Effector CD8-positive, alpha-beta T cell (primary cell): ENCODE measurements around the gene IDH1.
"Not testable (repeated sequence)": the region's sequence is repeated elsewhere in the genome, so short reads cannot be mapped to it uniquely, and the experiment has no call there.

ENCODE experiments used
- DNase-seq: peaks from one replicate; lab custom pipeline; 2025; lab: John Stamatoyannopoulos, UW

IDH1 gene

DNA sequence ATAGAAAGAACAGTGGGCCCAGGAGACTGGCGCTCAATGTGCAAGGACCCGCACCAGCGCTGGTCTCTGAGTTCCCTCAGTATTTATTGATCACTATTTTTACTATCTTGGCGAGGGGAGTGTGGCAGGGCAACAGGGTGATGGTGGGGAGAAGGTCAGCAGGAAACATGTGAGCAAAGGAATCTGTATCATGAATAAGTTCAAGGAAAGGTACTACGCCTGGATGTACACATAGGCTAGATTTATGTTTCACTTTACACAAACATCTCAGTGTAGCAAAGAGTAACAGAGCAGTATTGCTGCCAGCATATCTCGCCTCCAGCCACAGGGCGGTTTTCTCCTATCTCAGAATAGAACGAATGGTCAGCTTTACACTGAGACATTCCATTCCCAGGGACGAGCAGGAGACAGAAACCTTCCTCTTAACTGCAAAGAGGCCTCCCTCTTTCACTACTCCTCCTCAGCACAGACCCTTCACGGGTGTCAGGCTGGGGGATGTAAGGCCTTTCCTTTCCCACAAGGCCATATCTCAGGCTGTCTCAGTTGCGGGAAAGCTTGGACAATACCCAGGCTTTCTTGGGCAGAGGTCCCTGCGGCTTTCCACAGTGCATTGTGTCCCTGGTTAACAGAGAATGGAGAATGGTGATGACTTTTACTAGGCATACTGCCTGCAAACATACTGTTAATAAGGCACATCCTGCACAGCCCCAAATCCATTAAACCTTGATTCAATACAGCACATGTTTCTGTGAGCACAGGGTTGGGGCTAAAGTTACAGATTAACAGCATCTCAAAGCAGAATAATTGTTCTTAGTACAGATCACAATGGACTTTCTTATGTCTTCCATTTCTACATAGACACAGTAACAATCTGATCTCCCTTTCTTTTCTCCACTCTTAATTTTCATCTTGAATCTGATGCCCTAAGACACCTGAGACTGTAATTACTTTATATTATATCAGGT is 2.3 kb upstream of the IDH1 start:
- DNase-seq, result not testable (repeated sequence)

DNA sequence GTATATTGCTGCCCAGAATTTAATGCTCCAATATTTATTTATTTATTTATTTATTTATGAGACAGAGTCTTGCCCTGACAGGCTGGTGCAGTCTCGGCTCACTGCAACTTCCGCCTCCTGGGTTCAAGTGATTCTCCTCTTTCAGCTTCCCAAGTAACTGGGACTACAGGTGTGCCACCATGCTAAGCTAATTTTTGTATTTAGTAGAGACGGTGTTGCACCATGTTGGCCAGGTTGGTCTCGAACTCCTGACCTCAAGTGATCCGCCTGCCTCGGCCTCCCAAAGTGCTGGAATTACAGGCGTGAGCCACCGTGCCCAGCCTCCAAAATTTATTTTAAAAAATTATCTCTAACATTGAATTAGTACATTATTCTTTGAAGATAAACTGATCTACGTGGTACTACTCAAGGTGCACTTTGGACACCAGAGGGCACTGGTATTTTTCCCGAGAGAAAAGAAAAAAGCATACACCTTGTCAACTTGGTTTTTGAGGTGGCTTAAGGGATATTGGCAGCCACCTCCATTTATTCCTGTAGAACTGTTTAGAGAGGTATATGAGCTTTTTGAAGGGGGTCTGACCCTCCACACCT is 1.4 kb upstream of the IDH1 start:
- DNase-seq, result no peak

DNA sequence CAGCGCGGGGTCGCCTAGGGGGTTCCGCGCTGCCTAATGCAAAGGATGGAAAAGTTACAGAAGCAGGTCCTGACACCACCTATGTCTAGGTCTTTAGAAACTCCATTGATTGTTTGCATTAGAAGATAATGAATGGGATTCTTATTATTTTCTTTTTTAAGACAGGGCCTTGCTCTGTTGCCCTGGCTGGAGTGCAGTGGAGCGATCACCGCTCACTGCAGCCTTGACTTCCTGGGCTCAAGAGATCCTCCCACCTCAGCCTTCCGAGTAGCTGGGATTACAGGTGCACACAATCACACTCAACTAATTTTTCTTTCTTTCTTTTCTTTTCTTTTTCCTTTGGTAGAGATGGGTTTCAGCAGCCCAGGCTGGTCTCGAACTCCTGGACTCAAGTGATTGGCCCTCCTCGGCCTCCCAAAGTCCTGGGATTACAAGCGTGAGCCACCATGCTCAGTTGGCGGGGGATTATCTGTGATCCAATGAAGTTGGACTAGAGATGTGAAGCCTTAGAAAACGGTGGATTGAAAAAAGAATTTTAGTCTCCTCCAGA is 761 bp upstream of the IDH1 start:
- no peak for DNase-seq

DNA sequence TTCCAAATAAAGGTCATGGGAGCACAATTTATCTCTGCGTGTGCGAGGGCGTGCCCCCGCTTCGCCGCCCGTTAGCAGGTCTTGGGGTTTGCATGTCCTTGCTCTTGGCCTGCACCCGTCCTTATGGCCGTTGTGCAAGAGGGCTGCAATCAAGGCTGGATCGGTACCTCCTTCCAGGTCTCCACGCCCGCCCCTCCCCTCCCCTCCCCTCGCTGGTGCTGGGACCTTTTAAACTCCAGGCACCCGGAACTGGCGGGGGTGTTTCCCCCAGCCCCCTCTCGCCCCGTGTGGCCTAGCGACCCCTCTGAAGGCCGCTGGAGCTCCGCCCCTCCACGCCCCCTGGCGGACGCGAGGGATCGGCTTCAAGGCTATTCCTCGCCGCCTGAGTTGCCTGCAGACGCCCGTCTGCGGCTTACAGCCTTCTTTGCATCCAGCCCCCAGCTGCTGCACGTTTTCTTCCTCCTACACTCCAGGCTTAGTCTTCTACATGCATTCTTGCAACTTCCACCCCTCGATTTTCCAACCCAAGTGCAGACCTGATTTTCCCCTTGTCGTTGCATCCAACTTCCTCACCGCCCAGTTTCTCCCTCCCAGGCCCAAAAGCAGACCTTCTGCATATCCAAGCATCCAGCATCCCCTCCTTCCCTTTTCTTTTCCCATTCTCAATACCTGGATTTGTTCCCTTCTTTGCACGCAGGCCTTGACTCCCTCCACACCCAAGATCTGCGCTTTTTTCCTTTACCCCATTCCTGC is 577 bp downstream of the IDH1 start:
- peak; percentile 77 for DNase-seq

DNA sequence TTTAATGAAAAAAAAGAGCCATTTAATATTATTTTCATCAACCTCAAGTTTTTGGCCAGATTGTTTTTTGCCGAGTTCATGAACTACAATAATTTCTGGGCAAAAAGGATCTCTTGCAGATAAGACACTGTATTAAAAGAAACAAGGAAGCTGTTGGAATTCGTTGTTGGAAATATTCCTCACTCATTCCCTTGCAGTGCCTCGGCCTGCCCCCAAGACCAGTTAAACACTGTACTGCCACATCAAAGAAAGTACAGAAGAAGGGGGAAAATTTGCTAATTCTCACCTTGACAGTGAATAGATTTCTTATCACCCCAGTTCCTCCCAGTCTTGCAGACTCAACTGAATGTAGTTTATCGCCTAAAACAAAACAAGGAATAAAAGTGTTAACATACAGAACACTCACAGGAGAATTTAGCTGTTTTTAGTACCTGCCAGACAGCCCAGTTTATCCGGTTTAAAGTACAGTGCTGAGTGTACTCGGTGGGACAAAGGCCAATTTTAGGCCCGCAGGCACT is 1.2 kb downstream of the IDH1 start:
- no peak for DNase-seq

DNA sequence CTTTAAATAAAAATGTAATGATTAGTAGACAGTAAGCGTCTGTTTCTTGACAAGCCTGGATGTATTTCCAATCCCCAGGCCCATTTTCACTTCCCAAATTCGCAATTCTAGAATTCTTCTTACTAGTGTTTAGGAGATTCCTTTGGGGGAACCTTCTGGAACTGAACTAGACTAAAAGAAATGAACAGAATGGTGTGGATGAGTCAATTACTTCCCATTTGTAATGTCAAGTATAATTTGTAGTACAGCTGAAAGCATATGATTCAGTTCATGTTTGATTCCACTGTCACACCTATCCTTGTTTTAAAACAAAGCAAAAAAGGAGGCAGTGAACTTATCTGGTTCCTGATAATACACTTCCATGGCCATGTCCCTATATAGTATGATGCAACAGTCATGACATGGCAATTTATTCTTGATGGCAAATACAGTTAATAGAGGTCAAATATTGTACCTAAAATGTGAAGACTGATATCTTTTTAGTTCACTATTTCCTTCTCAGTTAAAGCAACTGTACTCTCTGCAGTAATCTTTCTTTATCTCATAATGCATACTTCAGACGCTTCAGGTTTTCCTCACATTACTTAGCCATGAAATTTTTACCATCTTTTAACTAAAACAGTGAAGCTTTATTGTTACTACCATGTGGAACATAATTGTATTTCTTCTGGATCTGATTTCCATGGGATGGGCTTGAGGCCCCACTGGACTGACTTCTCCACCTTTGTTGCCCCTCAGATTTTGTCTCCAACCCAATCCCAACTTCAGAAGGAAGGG is 2.0 kb downstream of the IDH1 start:
- no peak for DNase-seq

DNA sequence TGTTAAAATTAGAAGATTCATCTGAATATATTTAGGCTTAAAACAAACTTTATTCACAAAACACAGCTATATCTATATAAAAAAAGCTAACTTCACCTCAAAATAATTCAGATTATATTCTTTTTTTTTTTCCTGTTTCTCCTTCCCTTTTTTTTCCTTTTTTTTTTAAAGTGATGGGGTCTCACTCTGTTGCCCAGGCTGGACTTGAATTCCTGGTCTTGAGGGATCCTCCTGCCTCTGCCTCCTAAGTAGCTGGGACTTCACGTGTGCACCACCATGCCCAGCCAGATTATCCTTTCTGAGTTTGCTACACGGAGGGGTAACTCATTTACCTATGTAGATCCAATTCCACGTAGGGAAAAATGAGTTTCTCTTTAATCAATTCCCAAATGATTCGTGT is 3.8 kb downstream of the IDH1 start:
- no peak for DNase-seq

DNA sequence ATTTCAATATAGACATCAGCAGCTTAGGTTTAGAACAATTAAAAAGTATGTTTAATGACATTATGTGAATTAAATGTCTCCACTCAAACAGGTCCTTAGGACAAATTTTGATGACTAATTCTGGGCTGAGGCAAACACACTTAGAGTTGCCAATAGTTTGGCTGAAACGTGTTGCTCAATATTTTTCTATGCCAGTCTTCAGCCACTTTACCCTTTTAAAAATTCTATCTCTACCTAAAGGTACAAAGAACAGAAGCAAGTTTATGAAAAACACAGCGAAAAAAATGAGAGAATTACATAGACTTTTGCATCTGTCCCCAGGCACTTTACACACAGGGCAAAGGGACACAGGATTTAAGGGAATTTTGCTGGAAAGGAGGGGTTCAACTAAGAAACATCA is 4.5 kb downstream of the IDH1 start:
- no peak for DNase-seq

DNA sequence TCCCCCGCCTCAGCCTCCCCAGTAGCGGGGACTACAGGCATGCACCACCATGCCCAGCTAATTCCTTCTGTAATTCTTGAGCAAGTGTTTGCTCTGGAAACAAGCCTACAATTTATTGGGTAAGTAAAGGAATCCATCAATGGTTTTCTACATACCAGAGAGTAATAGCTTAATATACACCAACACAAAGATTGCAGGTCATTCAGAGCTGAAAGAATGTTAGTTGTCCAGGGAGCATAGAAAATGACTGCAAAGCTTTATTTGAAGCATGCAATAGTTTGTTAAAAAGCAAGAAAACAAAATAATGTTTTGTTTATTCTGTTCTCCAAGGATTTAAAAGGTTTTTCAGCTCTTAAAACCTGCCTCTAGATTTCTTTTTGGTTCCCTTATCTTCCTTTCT is 5.6 kb downstream of the IDH1 start:
- no peak for DNase-seq

DNA sequence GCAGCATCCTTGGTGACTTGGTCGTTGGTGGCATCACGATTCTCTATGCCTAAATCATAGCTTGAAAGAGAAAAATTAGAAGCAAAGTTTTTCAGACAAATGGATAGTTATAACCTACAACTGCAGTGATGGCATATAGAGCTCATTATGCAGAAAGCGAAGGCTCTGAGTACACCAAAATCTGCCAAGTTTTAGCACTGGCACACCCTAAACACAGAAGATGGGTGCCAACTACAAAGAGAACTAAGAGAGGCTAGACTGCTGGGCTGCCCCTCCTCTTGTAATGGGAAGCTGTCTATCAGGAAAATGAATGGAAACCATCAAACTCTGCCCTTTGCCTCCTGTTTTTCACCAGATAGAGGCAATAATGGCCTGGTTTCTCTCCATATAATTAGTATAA is 6.3 kb downstream of the IDH1 start:
- DNase-seq, result no peak

DNA sequence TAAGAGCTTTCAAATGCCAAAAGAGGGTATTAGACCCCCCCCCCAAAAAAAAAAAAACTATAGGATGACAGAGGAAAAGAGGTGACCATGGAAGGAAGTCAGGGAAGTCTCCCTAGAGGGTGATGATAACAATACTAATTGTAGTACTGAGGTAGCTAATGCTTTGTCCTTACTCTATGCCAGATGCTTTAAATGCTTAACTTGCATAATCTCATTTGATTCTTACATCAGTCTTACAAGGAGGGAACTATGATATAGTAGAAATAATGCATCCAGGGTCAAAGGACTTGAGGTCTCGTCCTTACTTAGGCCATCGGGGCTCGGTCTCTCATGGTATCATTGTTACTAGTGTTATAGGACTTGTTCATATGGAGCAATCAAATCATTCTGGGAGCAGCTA is 9.1 kb downstream of the IDH1 start:
- DNase-seq, result no peak

DNA sequence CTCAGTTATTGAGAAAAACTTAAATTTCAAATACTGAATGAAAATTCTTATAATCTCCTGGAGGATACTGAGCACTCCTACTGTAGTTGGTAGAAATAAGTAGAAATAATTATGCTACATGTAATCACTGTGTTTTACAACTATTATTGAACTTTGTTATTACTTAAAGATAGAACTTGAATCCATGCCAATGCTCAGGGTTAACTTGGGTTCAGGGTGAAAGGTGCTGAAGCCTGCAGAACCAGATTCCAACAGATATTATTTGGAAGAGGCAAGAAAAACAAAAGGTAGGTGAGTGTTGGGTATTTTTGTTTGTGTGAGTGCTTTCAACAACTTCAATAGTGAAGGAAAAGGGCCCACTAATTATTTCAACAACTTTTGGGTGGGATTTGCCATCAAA is 10.4 kb downstream of the IDH1 start:
- DNase-seq, result no peak

DNA sequence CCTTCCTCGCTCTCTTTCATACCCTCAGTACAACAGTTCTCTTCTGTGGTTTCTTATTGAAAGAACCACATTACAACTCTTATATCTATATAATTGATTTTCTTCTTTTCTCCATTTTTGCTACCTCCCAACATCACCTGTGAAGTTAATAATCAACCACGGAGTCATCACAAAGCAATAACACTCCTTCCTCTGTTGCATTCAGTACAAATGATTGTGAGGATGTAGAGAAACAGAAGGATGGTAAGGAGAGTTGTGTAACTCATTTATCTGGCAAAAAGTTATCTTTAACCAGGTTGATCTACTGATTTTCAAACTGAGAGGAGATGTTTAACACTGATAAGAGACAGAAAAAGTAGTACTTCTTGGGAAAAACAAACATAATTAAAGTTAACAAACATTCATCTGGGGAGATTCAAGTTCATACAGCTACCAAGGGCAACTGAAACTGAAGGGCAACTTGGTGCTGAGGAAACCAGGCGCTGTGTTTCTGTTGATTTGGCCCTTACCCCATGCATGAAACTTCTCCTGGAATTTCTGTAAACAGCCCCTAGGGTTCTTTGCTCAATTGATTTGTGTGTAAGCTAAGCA is 14.2 kb downstream of the IDH1 start:
- no peak for DNase-seq

DNA sequence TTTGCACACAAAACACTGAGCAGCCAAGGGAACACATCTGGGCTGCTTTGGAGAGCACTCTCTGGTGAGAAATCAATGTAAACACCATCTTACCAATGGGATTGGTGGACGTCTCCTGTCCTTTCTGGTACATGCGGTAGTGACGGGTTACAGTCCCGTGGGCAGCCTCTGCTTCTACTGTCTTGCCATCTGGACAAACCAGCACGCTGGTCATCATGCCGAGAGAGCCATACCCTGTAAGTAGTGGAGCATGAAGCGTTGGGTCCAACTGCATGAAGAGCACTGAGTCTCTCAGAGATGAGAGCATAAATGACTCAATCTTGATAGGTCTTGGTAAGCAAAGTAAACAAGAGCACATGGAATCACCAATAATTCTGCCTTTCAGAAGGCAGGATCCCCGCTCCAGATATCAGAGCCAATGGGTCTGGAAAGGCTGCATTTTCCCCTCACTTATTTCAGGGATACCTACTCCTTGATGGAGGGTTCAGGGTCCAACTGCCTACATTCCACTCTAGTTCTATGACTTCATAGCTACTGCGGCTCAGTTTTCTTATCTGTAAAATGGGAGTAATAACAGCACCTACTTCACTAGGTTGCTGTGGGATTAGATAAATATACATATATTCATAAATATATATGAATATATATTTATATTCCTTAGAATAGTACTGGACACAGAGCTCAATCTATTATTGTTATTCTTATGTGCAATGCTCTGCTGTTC is 14.9 kb downstream of the IDH1 start:
- DNase-seq, result no peak

DNA sequence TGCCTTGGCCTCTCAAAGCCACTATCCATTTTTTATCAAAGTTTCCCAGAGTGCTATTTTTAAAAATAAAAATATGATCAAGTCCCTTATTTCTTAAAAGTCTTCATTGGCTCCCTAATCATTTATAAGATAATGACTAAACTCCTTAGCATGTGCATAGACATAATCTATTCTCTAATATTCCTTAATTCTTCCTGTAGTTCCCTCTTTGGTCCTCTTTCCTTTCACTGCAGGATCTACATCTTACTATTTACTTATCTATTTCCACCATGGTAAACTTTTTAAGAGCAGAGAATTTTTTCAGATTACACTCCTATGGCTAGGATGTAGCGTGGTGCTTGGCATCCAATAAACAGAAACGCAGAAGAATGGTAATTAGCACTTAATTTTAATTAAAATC is 19.0 kb downstream of the IDH1 start:
- no peak for DNase-seq

DNA sequence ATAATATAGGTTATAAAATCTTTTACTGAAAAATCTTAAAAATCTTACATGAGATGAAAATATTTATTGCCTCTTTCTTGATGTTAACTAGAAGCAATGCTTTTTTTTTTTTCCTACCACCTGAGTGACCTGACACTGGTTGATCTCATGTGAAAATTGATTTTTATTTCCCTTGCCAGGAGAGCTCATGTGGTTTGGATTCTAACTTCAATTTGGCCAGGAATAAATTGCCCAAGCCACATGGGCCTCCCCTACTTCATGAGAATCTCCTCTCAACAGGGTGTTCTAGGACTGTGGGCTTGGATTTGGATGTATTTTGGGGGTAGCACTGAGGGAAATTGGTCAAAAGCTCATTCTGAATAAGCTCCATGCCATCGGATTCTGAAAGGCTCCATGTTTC is 20.1 kb downstream of the IDH1 start:
- no peak for DNase-seq

DNA sequence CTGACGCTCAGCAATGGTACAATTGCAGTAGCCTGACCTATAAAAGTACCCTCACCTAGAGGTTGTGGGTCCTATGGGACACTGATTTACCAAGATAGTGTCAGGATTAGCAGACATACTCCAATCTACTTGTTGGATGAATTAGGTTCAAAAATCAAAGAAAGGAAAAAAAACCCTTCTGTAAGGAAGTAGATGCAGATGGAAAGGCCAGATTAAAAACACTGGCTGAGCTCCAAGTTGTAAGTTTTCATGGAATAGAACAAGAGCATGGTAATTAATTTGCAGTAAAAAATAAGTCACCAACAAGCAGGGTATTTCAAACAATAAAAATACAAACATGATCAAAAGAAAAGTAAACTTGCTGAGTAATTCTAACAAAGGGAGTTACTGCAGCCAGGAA is 26.4 kb downstream of the IDH1 start:
- DNase-seq, result no peak

DNA sequence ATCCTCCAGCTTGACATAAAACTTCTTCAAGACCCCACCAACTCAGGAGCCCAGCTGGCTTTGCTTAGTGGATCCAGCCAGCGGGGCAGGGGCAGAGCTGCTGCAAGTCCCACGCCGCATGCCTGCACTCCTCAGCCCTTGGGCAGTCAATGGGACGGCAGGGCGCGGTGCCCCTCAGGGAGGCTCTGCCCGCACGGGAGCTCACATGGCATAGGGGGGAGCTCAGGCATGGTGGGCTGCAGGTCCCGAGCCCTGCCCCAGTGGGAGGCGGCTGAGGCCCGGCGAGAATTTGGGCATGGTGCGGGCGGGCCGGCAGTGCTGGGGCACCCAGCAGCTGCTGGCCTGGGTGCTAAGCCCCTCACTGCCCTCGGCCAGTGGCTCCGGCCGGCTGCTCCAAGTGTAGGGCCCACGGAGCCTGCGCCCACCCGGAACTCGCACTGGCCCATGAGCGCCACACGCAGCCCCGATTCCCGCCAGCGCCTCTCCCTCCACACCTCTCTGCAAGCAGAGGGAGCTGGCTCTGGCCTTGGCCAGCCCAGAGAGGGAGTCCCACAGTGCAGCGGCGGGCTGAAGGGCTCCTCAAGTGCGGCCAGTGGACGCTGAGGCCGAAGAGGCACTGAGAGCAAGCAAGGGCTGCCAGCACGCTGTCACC is 27.2 kb downstream of the IDH1 start:
- DNase-seq, result no peak

DNA sequence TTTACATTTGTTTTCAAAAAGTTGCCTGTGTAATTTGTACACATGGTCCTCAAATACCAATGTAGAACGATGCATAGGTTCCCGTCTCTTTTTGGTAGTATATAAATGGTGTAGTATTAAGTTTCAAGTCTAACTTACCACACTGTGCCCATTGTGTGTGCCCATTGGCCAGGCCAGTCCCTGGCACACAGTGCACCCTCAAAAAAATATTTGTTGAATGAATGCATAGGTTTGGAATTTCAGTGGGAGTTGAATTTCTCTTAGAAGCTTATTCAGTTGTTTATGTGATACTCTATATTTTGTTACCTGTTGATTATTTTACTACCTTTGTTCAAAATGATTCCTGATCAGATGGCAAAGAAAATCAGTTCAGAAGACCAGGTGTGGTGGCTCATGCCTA is 30.1 kb downstream of the IDH1 start:
- DNase-seq, result no peak

DNA sequence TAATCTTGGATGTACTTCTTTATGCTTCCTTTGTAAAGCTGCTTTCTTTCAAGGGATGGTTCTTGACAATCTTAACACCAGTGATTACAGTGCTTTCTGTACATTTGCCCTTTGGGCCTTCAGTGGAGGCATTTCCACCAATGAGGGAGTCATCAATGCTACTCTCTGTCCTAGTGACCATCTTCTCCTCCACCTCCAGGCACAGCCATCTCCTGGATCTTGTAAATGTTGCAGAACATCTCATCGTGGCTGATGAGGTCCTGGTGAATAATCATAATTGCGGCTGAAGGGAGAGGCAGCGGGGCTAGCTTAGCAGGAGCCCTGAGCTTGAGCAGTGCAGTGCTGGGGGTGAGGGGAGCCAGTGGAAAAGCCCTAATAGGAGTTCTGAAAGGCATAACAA is 32.5 kb downstream of the IDH1 start:
- no peak for DNase-seq
